GM06990 (cell line): ENCODE data around the gene AGAP1.

Source experiments
- DNase-seq: peaks from one replicate; pipeline ENCODE4 v3.0.0-alpha.2; 2011; ENCODE audit not compliant: insufficient read length; ENCODE audit errors: extremely low read depth
- H3K27me3 ChIP-seq: replicated peaks from 2 replicates; pipeline ENCODE4 v1.6.0; 2011; ENCODE audit warnings: low read length; ENCODE audit not compliant: control insufficient read depth, insufficient read depth
- H3K36me3 ChIP-seq: 2 replicates; pipeline ENCODE4 v1.5.1; 2011; ENCODE audit warnings: low read length; ENCODE audit not compliant: control insufficient read depth, insufficient read depth
- H3K4me3 ChIP-seq: replicated peaks from 2 replicates; pipeline ENCODE4 v1.5.1; 2011; ENCODE audit warnings: low read depth, mild to moderate bottlenecking, control low read depth, low read length
- TF ChIP-seq, protein P1 (sequence below): IDR thresholded peaks from 2 replicates; pipeline ENCODE4 v1.5.1; 2011; ENCODE audit warnings: low read length, control low read depth, mild to moderate bottlenecking, inconsistent platforms; ENCODE audit not compliant: insufficient read depth, poor library complexity, severe bottlenecking

Gene AGAP1

DNA sequence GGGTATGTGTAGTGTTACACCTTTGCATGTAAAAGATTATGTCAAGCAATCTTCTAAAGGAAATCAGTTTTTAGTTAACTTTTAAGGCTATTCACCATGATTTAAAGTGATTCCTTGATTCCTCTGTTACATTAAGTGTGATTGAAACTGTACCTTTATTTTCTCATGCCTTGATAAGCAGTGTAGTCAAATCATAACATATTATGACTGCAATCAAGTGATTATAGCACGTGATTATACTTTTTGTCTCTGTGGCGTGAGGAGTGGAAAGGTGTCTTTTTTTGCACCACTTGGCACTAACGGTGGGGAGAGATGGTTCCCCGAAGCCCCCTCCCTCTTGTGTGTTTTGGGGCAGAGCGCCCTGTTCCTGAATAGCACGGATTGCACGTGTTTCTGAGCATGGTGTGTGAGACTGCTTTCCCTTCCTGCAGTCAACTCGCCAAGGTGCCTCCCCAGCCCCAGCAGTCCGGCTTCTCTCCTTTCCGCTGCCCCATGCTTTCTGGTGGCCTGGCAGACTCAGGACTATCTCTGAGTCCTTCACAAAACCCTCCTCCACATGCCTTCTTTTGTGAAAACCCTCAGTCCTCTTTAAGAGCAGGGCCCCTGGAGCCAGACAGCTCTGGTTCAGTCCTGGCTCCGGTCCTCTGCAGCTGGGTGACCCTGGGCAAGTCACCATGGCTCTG is 68.4 kb downstream of the AGAP1 start:
- no peak for DNase-seq

GRCh38 chr2:235563056-235563910 is 69.4 kb downstream of the AGAP1 start:
- H3K4me3 ChIP-seq, result no peak overlapping the region
- no peak for DNase-seq
- no peaks in the 10 kb centered on the region for H3K36me3 ChIP-seq
- no peaks in the 10 kb centered on the region for H3K27me3 ChIP-seq
- TF ChIP-seq, protein P1, sequence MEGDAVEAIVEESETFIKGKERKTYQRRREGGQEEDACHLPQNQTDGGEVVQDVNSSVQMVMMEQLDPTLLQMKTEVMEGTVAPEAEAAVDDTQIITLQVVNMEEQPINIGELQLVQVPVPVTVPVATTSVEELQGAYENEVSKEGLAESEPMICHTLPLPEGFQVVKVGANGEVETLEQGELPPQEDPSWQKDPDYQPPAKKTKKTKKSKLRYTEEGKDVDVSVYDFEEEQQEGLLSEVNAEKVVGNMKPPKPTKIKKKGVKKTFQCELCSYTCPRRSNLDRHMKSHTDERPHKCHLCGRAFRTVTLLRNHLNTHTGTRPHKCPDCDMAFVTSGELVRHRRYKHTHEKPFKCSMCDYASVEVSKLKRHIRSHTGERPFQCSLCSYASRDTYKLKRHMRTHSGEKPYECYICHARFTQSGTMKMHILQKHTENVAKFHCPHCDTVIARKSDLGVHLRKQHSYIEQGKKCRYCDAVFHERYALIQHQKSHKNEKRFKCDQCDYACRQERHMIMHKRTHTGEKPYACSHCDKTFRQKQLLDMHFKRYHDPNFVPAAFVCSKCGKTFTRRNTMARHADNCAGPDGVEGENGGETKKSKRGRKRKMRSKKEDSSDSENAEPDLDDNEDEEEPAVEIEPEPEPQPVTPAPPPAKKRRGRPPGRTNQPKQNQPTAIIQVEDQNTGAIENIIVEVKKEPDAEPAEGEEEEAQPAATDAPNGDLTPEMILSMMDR, result no peak

More for the DNA sequence above, 68.4 kb downstream of the AGAP1 start:
- Histone ChIP-seq H3K27me3 (no peaks in the 10 kb centered on the region), H3K36me3 (no peaks in the 10 kb centered on the region), H3K4me3 (no peak overlapping the region)
- TF ChIP-seq, protein P1, result no peak

- no peak overlapping the region for H3K4me3 ChIP-seq
- TF ChIP-seq, protein P1, result no peak
- H3K27me3 ChIP-seq, result no peaks in the 10 kb centered on the region
- H3K36me3 ChIP-seq, result no peaks in the 10 kb centered on the region
- DNase-seq, result no peak
These were observed 70.2 kb downstream of the AGAP1 start for GRCh38 chr2:235564066-235564465.

DNA sequence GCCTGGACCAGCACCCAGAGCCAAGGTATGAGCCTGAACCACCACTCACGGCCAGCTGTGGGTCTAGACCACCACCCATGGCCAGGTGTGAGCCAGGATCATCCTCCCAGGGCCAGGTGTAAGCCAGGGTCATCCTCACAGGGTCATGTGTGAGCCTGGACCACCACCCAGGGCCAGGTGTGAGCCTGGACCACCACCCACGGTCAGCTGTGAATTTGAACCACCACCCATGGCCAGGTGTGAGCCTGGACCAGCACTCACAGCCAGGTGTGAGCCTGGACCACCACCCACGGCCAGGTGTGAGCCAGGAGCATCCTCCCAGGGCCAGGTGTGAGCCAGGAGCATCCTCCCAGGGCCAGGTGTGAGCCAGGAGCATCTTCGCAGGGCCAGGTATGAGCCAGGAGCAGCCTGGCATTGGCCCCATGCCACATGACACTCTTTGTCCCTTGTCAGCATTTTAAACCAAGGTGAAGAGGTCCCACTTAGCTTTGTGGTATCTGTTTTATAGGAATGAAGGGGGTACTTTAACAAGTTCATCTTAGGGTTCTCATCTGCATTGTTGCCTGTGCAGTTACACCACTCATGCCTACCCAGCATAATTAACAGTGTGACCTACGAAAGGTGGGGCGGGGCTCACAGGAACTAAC is 71.2 kb downstream of the AGAP1 start:
- DNase-seq, result no peak

DNA sequence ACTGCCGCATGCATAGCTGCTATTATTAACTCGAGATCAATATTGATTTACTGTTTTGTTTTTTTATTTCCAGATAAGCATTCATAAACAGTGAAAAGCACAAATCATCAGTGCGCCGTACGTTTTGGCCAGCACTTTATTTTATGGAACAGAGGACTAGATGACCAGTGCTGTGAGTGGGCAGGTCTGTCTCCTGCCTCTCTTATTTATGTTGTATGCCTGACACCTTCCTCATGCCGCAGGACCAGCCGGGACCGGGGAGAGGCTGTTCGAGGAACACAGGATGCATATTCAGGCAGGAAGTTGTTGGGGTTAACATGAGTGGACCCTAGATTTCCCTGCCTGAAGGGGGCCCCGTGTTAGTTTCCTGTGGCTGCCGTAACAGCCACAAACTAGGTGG is 72.6 kb downstream of the AGAP1 start:
- Histone ChIP-seq H3K36me3 (no peaks in the 10 kb centered on the region), H3K4me3 (no peak overlapping the region), H3K27me3 (no peaks in the 10 kb centered on the region)
- TF ChIP-seq, protein P1, result no peak
- no peak for DNase-seq

More for the DNA sequence above, 71.2 kb downstream of the AGAP1 start:
- Histone ChIP-seq H3K27me3 (no peaks in the 10 kb centered on the region), H3K4me3 (no peak overlapping the region), H3K36me3 (no peaks in the 10 kb centered on the region)
- TF ChIP-seq, protein P1, result no peak
